COLO668 (cell line): ENCODE measurements around the gene PDE4B.
A peak's percentile ranks its signal among the peaks of the same experiment; 100 is the strongest.
"Not testable (repeated sequence)": the region's sequence is repeated elsewhere in the genome, so short reads cannot be mapped to it uniquely, and the experiment has no call there.

ENCODE experiments used
- DNase-seq: peaks from one replicate; lab custom pipeline; 2025; ENCODE audit not compliant: unreplicated experiment; lab: John Stamatoyannopoulos, UW

PDE4B gene

GRCh38 chr1:66112744-66113400 is 320.2 kb downstream of the PDE4B start:
- DNase-seq: no peak

- peak; percentile 20 for DNase-seq
These were observed 326.5 kb downstream of the PDE4B start for GRCh38 chr1:66119148-66119547.

GRCh38 chr1:66124670-66125069 is 332.0 kb downstream of the PDE4B start:
- no peak for DNase-seq

- not testable (repeated sequence) for DNase-seq
These were observed 335.9 kb downstream of the PDE4B start for GRCh38 chr1:66128641-66129040.

- DNase-seq: no peak
These were observed 339.6 kb downstream of the PDE4B start for GRCh38 chr1:66132324-66132723.

GRCh38 chr1:66134004-66134403 is 341.3 kb downstream of the PDE4B start:
- DNase-seq: no peak

GRCh38 chr1:66135161-66135560 is 342.5 kb downstream of the PDE4B start:
- DNase-seq: no peak

GRCh38 chr1:66136423-66136822 is 343.7 kb downstream of the PDE4B start:
- DNase-seq: not testable (repeated sequence)

- DNase-seq: no peak
These were observed 344.5 kb downstream of the PDE4B start for GRCh38 chr1:66137235-66137634.

- DNase-seq: no peak
These were observed 345.9 kb downstream of the PDE4B start for GRCh38 chr1:66138613-66139012.

GRCh38 chr1:66140072-66140471 is 347.4 kb downstream of the PDE4B start:
- no peak for DNase-seq

- no peak for DNase-seq
These were observed 351.0 kb downstream of the PDE4B start for GRCh38 chr1:66143651-66144050.

GRCh38 chr1:66147226-66147835 is 354.6 kb downstream of the PDE4B start:
- DNase-seq: no peak

- no peak for DNase-seq
These were observed 359.3 kb downstream of the PDE4B start for GRCh38 chr1:66152034-66152433.

GRCh38 chr1:66154394-66154793 is 361.7 kb downstream of the PDE4B start:
- DNase-seq: no peak

GRCh38 chr1:66156144-66156543 is 363.4 kb downstream of the PDE4B start:
- no peak for DNase-seq

- DNase-seq: no peak
These were observed 367.1 kb downstream of the PDE4B start for GRCh38 chr1:66159800-66160199.

- no peak for DNase-seq
These were observed 368.0 kb downstream of the PDE4B start for GRCh38 chr1:66160719-66161118.

- DNase-seq: no peak
These were observed 374.1 kb downstream of the PDE4B start for GRCh38 chr1:66166753-66167152.

GRCh38 chr1:66167267-66167666 is 374.6 kb downstream of the PDE4B start:
- DNase-seq: no peak

GRCh38 chr1:66168467-66168887 is 375.8 kb downstream of the PDE4B start:
- DNase-seq: no peak

GRCh38 chr1:66168948-66169671 is 376.4 kb downstream of the PDE4B start:
- DNase-seq: no peak
